HG03045 (cell line): Measurements from ENCODE around the gene GABBR1.
"Not testable (repeated sequence)": the region's sequence is repeated elsewhere in the genome, so short reads cannot be mapped to it uniquely, and the experiment has no call there.

Source experiments
- ATAC-seq: cut with Tn5 transposase; IDR thresholded peaks from one replicate; pipeline ENCODE4 v1.9.1; 2021; ENCODE audit warnings: mild to moderate bottlenecking, moderate library complexity; ENCODE audit not compliant: unreplicated experiment

The GABBR1 gene

DNA sequence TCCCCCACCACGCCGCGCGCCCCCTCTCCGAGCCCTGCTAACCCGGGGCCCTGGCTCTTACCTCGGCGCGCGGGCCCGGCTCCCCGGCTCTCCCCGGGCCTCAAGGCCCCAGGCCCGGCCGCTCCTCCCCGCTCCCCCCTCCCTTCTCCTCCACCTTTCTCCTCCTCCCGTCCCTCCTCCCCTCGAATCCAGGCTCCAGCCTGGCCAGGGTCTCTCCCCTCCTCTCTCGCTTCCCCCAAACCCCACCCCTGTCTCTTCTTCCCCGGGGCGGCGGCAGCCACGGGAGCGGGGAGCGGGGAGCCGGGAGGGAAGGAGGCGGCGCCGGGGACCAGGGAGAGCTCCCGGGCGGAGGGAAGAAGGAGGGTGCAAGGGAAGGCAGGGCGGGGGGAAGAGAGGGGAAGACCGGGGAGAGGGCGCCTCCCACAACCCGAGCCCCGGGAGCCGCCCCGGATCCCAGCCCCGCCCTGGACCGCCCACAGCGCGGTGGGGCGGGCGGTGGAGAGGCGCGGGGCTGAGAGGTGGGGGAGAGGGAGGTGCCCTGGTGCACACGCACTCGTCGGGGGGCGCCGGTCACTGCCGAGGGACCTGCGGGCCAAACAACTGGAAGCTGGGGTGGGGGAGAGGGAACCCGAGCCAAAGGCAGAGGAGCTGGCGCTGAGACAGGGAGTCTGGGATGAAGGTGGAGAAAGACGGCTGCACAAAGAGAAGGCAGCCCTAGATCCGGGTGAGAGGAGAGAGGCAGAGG, at the start of gene GABBR1:
Gene GABBR1 (minus strand): TSS at position 395 of the 745 bp plus-strand sequence. CDS start 798 bp downstream, outside the sequence.
- peak; percentile 82 for ATAC-seq

DNA sequence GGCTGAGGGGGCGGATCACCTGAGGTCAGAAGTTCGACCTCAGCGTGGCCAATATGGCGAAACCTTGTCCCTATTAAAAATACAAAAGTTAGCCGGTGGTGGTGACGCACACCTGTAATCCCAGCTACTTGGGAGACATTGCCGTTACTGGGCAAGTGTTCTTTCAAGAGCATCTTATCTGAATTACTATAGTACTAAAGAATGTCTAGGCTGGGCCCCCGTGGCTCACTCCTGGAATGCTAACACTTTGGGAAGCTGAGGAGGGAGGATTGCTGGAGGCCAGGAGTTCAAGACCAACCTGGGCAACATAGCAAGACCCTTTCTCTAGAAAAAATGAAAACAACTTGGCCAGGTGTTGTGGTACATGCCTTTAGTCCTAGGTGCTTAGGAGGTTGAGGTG, 48.8 kb upstream of the GABBR1 start:
- ATAC-seq: no peak

DNA sequence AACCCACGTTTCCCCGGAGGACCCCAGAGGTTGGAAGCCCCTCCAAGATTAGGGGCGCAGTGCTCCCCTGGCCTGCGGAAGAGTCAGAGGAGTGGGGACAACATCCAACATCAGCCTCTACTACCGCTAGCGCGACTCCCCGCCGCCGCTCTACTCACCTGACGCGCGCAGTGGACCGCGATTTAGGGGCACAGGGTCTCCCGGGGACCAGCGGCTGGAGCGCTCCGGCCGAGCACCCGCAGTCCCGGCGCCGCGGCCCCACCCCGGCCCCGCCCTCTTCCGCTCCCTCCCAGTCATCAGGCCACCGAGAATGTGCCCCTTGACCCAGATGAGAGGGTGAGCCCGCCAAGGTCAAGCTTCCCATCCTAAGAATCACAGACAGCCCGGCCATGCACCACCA, 47.9 kb upstream of the GABBR1 start, which contains the start of gene ZFP57:
Gene ZFP57 (minus strand): TSS at position 249 of the 400 bp plus-strand sequence. CDS start 4,149 bp downstream, outside the sequence.
- ATAC-seq: no peak

DNA sequence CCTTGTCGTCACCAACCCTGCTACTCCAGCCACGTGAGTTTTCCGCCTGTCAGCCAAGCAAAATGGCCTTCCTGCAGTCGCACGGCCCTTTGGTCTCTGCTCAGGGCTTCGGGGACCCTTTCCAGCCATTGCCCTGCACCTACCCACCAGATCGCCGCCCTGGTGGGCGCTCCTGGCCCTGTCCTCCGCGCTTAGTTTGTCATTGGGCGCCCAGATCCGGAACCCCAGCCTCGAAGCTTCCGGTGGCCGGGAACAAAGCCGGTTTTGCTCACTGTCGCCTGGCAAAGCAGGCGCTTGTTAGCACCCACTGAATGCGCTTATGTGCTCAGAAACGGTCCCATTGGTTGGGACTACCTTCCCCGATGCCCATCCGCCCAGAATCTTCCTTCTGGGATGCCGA, 47.4 kb upstream of the GABBR1 start:
- ATAC-seq: no peak

DNA sequence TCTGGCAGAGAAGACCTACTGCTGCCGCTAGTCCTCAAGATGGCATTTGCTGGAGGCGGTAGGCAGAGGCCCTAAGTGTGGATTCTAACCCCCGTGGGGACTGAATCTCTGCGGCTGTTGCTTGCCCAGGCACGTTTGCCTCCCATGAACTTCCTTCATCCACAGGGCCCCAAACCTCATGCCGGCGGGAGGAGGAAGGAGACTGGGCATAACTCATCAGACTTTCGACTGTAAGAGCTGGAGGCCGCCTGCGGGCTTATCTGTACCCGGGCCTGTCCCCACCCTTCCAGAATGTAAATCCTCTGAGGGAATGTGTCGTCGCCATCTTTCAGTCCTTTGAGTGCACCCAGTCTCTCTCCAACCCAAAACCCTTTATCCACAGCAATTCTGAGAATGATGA, 47.0 kb upstream of the GABBR1 start:
- ATAC-seq: no peak

DNA sequence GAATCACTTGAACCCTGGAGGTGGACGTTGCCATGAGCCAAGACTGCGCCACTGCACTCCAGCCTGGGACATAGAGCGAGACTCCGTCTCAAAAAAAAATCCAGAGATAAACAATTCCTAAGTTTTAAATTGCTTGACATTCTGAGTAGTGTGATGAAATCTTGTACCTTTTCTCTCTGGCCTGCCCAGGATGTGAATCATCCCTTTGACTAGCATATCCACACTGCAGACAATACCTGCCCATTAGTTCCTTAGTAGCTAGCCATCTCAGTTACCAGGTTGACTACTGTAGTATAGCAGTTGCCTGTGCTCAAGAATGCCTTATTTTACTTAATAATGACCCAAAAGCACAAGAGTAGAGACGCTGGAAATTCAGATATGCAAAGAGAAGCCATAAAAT, 45.1 kb upstream of the GABBR1 start:
- ATAC-seq: no peak

DNA sequence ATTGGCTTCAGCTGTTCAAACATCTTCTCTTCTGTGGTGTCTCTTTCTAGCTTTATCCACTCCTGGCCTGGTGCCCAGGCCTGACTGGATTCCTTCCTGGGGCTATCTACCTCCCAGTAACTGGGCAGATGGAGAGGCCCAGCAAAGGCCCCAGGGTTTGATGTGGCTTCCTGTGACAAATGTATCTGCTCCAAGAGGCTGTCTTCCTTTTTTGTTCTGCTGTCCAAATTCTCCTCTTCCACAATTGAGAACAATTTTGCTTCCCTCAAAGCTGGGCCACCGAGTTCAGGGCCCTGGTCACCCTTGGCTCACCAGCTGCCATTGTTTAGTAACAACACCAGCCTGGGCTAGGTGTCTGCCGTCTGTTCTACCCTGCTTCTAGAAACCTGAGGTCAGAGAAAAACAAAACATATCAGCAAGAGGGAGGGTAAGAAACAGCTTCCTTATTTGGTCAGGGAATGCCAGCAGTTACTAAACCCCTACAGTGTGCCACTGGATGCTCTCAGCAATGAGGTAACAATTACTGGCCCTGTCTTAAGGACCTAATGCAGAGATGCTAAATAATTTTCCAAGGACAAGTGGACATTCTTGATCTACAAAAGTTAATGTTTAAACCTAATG, 44.1 kb upstream of the GABBR1 start:
- no peak for ATAC-seq

DNA sequence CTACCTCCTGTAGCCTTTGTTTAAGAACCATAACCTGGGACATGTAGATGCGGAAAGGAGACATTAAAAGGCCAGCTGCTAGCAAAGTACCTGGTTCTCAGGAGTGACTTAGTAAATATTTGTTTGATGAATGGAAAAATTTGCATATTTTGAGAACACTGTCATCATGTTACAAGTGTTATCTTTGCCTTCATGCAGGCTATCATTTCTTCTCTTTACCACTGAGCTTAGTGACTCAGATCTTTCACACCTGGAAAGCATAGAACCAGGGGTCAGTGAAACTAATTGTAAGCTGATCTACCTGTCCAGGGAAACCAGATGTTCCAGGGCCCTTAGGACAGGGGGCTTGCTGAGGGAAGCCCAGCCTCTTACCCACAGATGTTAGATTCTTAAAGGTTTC, 42.6 kb upstream of the GABBR1 start:
- no peak for ATAC-seq

DNA sequence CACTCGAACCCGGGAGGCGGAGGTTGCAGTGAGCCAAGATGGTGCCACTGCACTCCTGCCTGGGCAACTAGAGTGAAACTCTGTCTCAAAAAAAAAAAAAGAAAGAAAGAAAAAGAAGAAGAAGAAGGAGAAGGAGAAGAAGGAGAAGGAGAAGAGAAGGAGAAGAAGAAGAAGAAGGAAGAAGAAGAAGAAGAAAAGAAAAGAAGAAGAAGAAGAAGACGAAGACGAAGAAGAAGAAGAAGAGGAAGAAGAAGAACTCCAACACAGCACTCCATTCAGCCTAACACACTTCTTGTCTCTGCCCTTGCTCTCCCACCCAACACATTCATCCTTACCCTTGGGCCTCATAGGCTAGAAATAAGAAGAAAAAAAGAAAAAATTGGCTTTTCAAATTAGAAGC, 41.0 kb upstream of the GABBR1 start:
- no peak for ATAC-seq

DNA sequence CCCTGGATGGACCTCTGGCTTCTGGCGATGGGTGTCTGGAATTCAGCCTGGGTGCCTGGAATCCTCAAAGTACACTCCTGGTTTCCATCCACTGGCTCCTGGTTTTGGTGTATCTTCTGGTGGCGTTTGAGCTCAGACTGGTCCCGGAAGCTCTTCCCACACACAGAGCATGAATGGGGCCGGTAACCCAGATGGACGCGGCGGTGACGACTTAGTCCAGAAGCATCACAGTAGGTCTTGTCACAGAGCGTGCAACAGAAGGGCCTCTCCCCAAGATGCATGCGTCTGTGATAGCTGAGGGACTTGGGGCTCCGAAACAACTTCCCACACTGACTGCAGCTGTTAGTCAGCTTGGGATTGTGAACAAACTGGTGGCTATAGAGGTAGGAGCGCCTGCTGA, 40.2 kb upstream of the GABBR1 start:
- ATAC-seq: no peak

DNA sequence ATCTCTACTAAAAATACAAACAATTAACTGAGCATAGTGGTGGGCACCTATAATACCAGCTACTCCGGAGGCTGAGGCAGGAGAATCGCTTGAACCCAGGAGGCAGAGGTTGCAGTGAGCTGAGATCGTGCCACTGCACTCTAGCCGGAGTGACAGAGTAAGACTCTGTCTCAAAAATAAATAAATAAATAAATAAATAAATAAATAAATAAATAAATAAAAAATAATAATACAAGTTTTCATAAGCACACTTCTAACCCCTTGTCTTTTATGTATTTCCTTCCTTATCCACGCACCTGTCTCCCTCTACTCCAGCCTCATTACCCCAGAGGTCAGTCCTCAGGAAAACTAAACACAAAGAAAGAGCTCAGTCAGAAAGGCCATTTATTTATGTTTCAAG, 39.1 kb upstream of the GABBR1 start:
- ATAC-seq: not testable (repeated sequence)

DNA sequence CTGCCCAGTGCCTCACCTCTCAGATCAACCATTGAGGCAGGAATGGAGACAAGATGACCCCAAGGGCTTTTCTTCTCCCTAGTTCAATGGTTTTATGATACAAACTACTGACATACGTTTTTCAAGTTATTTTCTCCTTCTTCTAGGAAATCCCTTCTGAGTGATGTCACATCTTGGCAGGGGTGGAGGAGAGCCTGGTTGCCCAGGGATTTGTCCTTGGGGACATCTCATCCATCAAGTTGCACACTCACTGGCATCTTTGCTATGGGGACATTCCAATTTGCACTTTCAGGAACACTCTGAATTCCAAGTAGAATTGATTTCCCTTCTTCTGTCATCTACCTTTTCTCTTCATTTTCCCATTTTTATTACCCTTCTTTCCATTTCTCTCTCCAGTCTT, 38.0 kb upstream of the GABBR1 start:
- no peak for ATAC-seq

DNA sequence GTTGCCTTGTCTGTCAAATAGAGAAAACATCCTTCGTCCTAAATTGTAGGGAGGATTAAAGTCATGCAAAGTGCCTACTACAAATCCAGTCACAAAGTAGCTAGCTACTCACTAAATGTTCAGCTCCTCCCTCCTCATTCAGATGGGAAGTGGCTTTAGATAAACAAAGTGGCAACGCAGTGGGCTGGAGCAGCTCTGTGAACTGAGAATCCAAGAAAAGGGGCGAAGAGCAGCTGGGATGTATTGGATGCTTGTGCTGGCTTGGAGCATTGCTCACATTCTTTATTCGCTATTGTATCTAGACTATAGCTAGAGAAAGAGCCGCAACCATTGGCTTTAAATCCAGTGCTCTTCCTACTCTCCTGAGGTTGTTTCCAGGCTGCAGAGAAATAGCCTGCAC, 34.2 kb upstream of the GABBR1 start:
- ATAC-seq: no peak

DNA sequence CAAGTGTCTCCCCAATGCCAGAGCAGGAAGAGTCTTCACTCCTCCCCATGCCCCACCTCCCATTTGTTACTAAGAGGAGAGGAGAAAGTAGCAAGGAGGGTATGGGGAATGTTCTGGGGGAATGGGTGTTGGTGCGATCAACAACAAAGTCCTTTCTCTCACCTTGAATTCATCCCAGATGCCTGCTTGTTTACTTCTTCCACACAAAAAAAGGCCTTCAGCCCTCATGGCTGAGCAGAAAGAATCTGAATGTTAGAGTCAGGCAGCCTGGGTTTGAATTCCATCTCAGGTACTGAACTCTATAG, 33.8 kb upstream of the GABBR1 start:
- ATAC-seq: no peak

DNA sequence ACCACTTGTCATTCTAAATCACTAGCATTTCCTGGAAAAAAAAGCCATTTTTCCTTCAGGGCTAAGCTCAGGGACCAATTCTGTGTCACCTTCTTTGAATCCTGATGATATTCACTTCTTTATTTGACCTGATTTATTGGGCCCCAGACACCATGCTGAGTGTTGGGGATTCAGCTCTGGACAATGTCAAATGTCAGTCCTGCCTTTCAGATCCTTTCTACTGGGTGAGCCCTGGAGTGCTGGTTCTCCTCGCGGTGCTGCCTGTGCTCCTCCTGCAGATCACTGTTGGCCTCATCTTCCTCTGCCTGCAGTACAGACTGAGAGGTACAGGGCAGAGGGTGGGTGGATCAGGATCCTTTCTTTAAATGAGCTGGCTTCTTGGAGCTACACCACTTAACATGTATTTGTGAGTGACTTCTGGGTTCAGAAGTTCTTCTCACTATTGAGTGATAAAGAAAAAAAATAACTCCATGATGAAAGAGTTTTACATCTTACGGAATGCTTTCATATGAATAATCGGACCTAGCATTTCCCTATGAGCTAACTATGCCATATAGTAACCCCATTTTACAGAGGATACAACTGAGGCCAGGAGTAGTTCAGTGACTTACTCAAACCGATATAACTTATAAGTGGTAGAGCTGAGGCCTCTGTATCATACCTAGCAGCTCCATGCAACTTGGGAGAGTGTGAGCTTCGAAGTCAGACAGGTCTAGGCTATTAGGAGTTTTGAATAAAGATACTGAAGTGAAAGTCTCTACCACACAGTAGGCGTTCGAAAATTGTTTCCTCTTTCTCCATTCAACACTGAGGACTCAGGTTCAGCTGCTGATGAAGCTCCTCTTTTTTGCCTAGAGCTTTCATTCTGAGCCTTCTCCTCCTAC, 33.2 kb upstream of the GABBR1 start:
- ATAC-seq: no peak

DNA sequence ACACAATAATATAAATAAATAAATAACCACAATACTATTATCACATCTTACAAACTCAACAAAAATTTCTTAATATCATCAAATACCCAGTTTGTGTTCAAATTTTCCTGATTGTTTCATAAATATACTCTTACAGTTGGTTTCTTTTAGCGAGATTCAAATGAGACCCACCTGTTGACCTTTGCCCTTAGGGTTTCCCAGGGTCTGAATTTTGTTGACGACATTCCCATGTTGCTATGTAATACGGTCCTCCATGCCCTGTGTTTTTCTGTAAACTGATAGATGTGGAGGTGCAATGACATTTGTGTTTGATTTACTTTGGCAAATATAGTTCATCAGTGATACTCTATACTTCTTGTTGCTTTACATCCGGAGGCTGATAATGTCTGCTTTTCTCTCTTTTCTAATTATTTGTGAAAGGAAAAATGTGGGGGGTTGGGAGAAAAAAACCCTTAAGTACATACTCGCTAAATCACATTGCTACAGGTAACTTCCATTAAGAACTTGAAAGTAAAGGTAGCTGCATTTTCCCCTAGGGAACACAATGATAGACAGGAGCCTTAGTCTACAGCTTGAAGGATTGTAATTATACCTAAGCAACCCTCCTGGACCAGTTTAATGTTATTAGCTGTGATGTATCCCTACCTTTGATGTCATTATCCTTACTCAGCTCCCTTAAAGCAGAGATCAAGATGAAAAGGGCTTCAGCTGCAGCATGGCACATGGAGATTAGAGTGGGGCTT, 30.5 kb upstream of the GABBR1 start:
- ATAC-seq: no peak

DNA sequence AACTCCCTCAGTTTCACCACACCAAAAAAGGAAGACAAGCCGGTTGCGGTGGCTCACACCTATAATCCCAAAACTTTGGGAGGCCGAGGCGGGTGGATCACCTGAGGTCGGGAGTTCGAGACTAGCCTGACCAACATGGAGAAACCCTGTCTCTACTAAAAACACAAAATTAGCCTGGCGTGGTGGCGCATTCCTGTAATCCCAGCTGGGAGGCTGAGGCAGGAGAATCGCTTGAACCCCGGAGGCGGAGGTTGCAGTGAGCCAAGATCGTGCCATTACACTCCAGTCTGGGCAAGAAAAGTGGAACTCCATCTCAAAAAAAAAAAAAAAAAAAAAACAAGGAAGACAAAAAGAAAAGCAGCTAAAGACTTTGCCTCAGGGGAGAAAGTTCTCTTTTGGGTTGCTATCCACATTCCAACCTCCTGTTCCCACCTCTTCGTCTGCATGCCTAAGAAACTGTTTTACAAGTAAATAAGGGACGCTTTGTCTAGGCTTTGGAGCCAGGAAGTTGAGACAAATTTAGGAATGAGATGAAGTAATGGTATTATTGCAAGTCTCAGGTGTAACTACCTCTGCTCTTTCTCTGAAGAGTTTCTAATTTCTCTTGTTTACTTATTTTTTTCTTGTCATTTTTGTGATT, 28.6 kb upstream of the GABBR1 start:
- ATAC-seq: not testable (repeated sequence)

DNA sequence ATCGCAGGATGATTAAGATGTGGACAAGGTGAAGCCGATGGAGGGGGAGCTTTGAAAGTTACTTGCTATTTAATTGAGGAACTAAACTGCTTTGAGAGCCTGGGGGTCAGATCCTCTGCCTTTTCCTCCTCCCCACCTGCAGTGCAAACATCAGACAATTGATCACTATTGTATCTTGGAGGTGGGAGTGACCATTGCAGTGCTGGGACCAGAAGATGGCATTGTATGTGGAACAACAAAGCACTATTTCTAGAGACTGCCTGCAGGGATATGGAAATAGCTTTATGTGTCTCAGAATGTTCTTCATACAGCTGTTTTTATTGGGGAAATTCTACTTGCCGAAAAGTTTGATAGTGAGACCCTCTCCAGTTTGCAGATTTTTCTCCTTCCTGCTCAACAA, 28.1 kb upstream of the GABBR1 start:
- no peak for ATAC-seq

DNA sequence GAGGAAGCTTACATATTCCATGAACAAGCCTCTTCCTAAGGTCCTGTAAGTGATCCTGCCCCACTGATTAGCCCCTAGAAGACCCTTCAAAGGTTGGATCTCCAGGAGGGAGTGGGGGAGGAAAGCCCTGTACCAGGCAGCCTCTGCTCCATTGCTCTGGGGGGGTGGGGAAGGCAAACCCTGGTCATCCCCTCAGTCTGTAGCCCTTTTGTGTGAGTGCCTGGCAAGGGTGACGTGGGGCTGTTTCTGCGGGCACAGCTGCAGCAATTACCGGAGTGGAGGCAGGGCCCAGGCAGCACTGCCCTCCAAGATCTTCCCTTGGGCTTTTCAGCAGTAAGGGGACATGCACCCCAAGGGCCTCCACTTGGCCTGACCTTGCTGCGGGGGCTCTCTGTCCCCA, 23.8 kb upstream of the GABBR1 start, which contains the start of gene MOG:
Gene MOG (plus strand): TSS at position 295 of the 400 bp plus-strand sequence. CDS start 118 bp downstream, outside the sequence.
- ATAC-seq: no peak

DNA sequence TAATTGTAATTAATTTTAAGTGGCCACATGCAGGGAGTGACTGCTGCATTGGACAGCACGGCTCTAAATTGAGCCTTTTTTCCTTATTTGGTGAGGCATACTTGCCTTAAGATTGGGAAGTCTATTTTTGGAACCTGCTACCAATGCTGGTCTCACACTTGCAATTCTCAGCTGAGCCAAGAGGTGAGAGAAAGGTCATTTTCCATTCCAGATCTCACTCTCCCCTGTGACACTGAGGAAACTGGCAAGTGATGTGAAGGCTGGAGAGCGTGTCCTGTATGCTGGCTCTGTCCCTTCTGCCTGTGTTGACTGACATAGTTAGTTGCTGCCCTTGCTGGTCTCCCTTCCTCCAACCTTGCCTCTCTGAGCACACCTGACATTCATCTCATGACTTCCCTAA, 23.2 kb upstream of the GABBR1 start:
- no peak for ATAC-seq
